CD14-positive monocyte (primary cell): ENCODE results near the gene NOTCH4. TPM values are rescaled to one million over a fixed set of nuclear protein-coding genes. Genes with fewer than 3 reads are reported as not detected.

Experiments
- DNase-seq, 3 donors: peaks; one replicate each; pipeline ENCODE4 v3.0.0-alpha.2; 2011 to 2022
- H2AFZ ChIP-seq: 2 replicates; pipeline ENCODE4 v1.6.0; 2012; ENCODE audit warnings: mild to moderate bottlenecking, low read depth, low read length, inconsistent platforms; ENCODE audit not compliant: insufficient read depth, poor library complexity, severe bottlenecking
- H3K27ac ChIP-seq, 2 donors: 1 replicate in 1 of 2; 2 replicates in 1 of 2; pipeline ENCODE4 v1.5.1; 2012 to 2013; ENCODE audit warnings: low read length in 2 of 2, control low read depth in 1 of 2, inconsistent platforms in 1 of 2, low read depth in 1 of 2, mild to moderate bottlenecking in 1 of 2
- H3K27me3 ChIP-seq, 2 donors: one replicate each; pipeline versions ENCODE4 v1.6.0 to v1.6.1; 2011 to 2013; ENCODE audit warnings: low read length in 2 of 2; ENCODE audit not compliant: control insufficient read depth in 2 of 2, insufficient read depth in 2 of 2
- H3K36me3 ChIP-seq, 2 donors: replicated peaks in 1 of 2; 1 replicate in 1 of 2; 2 replicates in 1 of 2; pipeline versions ENCODE4 v1.5.1 to v1.6.1; 2012 to 2013; ENCODE audit warnings: low read length in 2 of 2, control low read depth in 1 of 2, inconsistent platforms in 1 of 2, mild to moderate bottlenecking in 1 of 2; ENCODE audit not compliant: insufficient read depth in 2 of 2, control insufficient read depth in 1 of 2
- H3K4me1 ChIP-seq, 2 donors: 1 replicate in 1 of 2; 2 replicates in 1 of 2; pipeline versions ENCODE4 v1.5.1 to v1.6.1; 2012 to 2013; ENCODE audit warnings: low read length in 2 of 2, control low read depth in 1 of 2, inconsistent platforms in 1 of 2, mild to moderate bottlenecking in 1 of 2, moderate library complexity in 1 of 2; ENCODE audit not compliant: insufficient read depth in 2 of 2, control insufficient read depth in 1 of 2
- H3K4me2 ChIP-seq: replicated peaks from 2 replicates; pipeline ENCODE3; 2012; ENCODE audit warnings: low read length, moderate library complexity, mild to moderate bottlenecking; ENCODE audit not compliant: poor library complexity, severe bottlenecking; ENCODE audit errors: extremely low read depth
- H3K4me3 ChIP-seq, 3 experiments: fragments of 200-600 bp in 1 of 3; sonication (generic) in 1 of 3; replicated peaks in 1 of 3; 1 replicate in 2 of 3; 2 replicates in 1 of 3; pipeline ENCODE4 v1.5.1; 2011 to 2013; ENCODE audit warnings: low read length in 3 of 3, mild to moderate bottlenecking in 3 of 3, control low read depth in 2 of 3, low read depth in 2 of 3, inconsistent platforms in 1 of 3, moderate library complexity in 1 of 3
- H3K79me2 ChIP-seq: 2 replicates; pipeline ENCODE4 v1.6.0; 2012; ENCODE audit warnings: mild to moderate bottlenecking, control low read depth, inconsistent platforms, low read length, moderate library complexity; ENCODE audit not compliant: insufficient read depth
- H3K9ac ChIP-seq: 2 replicates; pipeline ENCODE4 v1.6.0; 2017; ENCODE audit warnings: low read length, mild to moderate bottlenecking; ENCODE audit not compliant: insufficient read depth, poor library complexity, severe bottlenecking
- H3K9me3 ChIP-seq, 2 donors: replicated peaks in 1 of 2; 1 replicate in 1 of 2; 2 replicates in 1 of 2; pipeline versions ENCODE4 v1.5.1 to v1.6.1; 2012 to 2013; ENCODE audit warnings: low read length in 2 of 2, control low read depth in 1 of 2; ENCODE audit not compliant: control insufficient read depth in 1 of 2, insufficient read depth in 1 of 2
- H4K20me1 ChIP-seq: 2 replicates; pipeline ENCODE4 v1.6.0; 2012; ENCODE audit warnings: mild to moderate bottlenecking, low read length, control low read depth, moderate library complexity; ENCODE audit not compliant: insufficient read depth
- H3K27ac Mint-ChIP-seq, 7 donors: one replicate each; pipeline ENCODE4 v1.8.0; 2020; ENCODE audit warnings: mild to moderate bottlenecking in 7 of 7, mixed read lengths in 7 of 7, moderate library complexity in 6 of 7, inconsistent platforms in 2 of 7
- H3K27me3 Mint-ChIP-seq, 3 donors: one replicate each; pipeline ENCODE4 v1.8.0; 2021 to 2022; ENCODE audit warnings: low read depth in 3 of 3, mild to moderate bottlenecking in 3 of 3, mixed read lengths in 3 of 3, moderate library complexity in 3 of 3, inconsistent platforms in 1 of 3
- H3K36me3 Mint-ChIP-seq, 2 donors: one replicate each; pipeline ENCODE4 v1.8.0; 2020; ENCODE audit warnings: mixed read lengths in 2 of 2, inconsistent platforms in 1 of 2, mild to moderate bottlenecking in 1 of 2
- H3K4me1 Mint-ChIP-seq: one replicate; pipeline ENCODE4 v1.8.0; 2020; ENCODE audit warnings: mild to moderate bottlenecking, mixed read lengths
- H3K4me3 Mint-ChIP-seq, 2 donors: one replicate each; pipeline ENCODE4 v1.8.0; 2020; ENCODE audit warnings: mild to moderate bottlenecking in 2 of 2, mixed read lengths in 2 of 2, moderate library complexity in 1 of 2
- H3K9me3 Mint-ChIP-seq, 7 donors: one replicate each; pipeline ENCODE4 v1.8.0; 2020 to 2022; ENCODE audit warnings: mixed read lengths in 7 of 7, mild to moderate bottlenecking in 6 of 7, moderate library complexity in 6 of 7, inconsistent platforms in 2 of 7
- WGBS: methylation state at CpG from one replicate; pipeline ENCODE4 v1.1.5; 2013; ENCODE audit warnings: missing lambda C conversion rate; ENCODE audit not compliant: insufficient coverage; 5-methylcytosine and 5-hydroxymethylcytosine counted together
- intact Hi-C, 2 donors: fragments of 100-400 bp; cut with micrococcal nuclease; formaldehyde crosslinking; loops; one replicate each; pipeline versions ENCODE4 v1.15.0 to v1.15.1; 2023
- polyA plus RNA-seq, 3 donors: library from polyadenylated mRNA; depleted of rRNA in 1 of 3; unstranded in 2 of 3; stranded (reverse) in 1 of 3; fragments of 300-500 nt in 2 of 3; fragments of >200 nt in 1 of 3; fragmentation: Illumina TruSeq in 2 of 3; gene quantifications; 1 replicate in 2 of 3; 2 replicates in 1 of 3; pipeline ENCODE4 v1.2.3, GENCODE V29; 2012 to 2021
- TF ChIP-seq, protein P1 (sequence below): fragments of 200-600 bp; IDR thresholded peaks from one replicate; pipeline ENCODE4 v1.8.0; 2022; ENCODE audit warnings: antibody characterized with exemption, mild to moderate bottlenecking

NOTCH4 gene
- polyA plus RNA-seq, 3 donors: 5.2 to 8.1 (median 6.1) TPM

DNA sequence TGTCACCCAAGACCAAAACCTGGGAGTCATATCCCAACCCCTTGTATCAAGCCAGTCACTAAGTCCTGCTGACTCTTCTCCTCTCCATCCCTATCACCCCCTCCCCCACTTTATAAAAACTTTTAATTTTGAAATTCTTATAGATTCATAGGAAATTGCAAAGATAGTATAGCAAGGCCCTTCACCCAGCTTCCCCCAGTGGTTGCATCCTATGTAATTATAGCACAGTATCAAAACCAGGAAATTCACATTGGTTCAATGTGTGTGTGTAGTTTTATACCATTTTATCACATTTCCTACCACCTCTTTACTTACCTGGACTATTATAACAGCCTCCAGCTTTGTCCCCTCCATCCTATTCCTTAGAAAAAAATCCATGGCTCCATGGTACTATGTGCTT, 65.8 kb downstream of the NOTCH4 start:
- no peak overlapping the region for H3K27ac Mint-ChIP-seq
- no peak for DNase-seq
- Histone ChIP-seq H3K4me3 (no peak overlapping the region), H3K9ac (no peak overlapping the region), H3K4me1 (peaks cover 19 to 21% of the 10 kb centered on the region in 2 donors), H2AFZ (no peak overlapping the region), H3K36me3 (no peaks in the 10 kb centered on the region), H3K79me2 (no peaks in the 10 kb centered on the region), H3K9me3 (no peaks in the 10 kb centered on the region), H3K27me3 (peaks cover 0 to 12% of the 10 kb centered on the region in 2 donors), H3K27ac (no peak overlapping the region), H4K20me1 (no peaks in the 10 kb centered on the region), H3K4me2 (no peak overlapping the region)
- no peak overlapping the region for H3K4me3 Mint-ChIP-seq
- peaks cover 0 to 7% of the 10 kb centered on the region in 2 donors for H3K36me3 Mint-ChIP-seq
- TF ChIP-seq, protein P1, sequence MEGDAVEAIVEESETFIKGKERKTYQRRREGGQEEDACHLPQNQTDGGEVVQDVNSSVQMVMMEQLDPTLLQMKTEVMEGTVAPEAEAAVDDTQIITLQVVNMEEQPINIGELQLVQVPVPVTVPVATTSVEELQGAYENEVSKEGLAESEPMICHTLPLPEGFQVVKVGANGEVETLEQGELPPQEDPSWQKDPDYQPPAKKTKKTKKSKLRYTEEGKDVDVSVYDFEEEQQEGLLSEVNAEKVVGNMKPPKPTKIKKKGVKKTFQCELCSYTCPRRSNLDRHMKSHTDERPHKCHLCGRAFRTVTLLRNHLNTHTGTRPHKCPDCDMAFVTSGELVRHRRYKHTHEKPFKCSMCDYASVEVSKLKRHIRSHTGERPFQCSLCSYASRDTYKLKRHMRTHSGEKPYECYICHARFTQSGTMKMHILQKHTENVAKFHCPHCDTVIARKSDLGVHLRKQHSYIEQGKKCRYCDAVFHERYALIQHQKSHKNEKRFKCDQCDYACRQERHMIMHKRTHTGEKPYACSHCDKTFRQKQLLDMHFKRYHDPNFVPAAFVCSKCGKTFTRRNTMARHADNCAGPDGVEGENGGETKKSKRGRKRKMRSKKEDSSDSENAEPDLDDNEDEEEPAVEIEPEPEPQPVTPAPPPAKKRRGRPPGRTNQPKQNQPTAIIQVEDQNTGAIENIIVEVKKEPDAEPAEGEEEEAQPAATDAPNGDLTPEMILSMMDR: no peak
- peaks cover 0 to 4% (median 0%) of the 10 kb centered on the region in 7 donors for H3K9me3 Mint-ChIP-seq
- intact Hi-C loops: no loop called here
- peaks cover 20% of the 10 kb centered on the region for H3K4me1 Mint-ChIP-seq
- H3K27me3 Mint-ChIP-seq: peaks cover 11 to 22% (median 20%) of the 10 kb centered on the region in 3 donors

DNA sequence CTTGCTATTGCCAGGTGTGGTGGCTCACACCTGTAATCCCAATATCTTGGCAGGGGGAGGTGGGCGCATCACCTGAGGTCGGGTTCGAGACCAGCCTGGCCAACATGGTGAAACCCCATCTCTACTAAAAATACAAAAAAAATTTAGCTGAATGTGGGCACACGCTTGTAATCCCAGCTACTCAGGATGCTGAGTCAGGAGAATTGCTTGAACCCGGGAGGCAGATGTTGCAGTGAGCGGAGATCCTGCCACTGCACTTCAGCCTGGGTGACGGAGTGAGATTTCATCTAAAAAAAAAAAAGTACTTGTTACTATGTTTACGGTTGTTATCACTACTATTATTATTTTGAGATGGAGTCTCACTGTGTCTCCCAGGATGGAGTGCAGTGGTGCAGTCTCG, 67.0 kb downstream of the NOTCH4 start:
- Histone ChIP-seq H3K4me2 (no peak overlapping the region), H3K27ac (no peak overlapping the region), H3K4me1 (peaks cover 19 to 21% of the 10 kb centered on the region in 2 donors), H3K79me2 (no peaks in the 10 kb centered on the region), H3K36me3 (no peaks in the 10 kb centered on the region), H3K4me3 (no peak overlapping the region), H3K27me3 (peaks cover 8 to 23% of the 10 kb centered on the region in 2 donors), H3K9me3 (no peaks in the 10 kb centered on the region), H3K9ac (no peak overlapping the region), H2AFZ (no peak overlapping the region), H4K20me1 (no peaks in the 10 kb centered on the region)
- intact Hi-C loops: no loop called here
- no peak for DNase-seq
- Mint-ChIP-seq H3K4me3 (no peak overlapping the region), H3K4me1 (peaks cover 23% of the 10 kb centered on the region), H3K9me3 (peaks cover 0 to 9% (median 0%) of the 10 kb centered on the region in 7 donors), H3K27ac (no peak overlapping the region), H3K27me3 (peaks cover 21 to 34% (median 30%) of the 10 kb centered on the region in 3 donors), H3K36me3 (peaks cover 0 to 7% of the 10 kb centered on the region in 2 donors)
- TF ChIP-seq, protein P1: no peak
- 100% methylated on average over 3 of the region's 9 CpGs for WGBS
